HepG2 (cell line): ENCODE data around the gene ABCG5. TPM values are rescaled to one million over a fixed set of nuclear protein-coding genes. Genes with fewer than 3 reads are reported as not detected.

Experiments used
- BRD4 ChIP-seq: sonication (generic); formaldehyde crosslinking; IDR thresholded peaks from 2 replicates; pipeline ENCODE4 v1.4.0; 2020; ENCODE audit warnings: missing genetic modification reagents
- DMAP1 ChIP-seq: IDR thresholded peaks from 2 replicates; pipeline ENCODE4 v1.6.1; 2016
- FOXK1 ChIP-seq: sonication (generic); formaldehyde crosslinking; IDR thresholded peaks from 2 replicates; pipeline ENCODE4 v1.4.0; 2020; ENCODE audit warnings: low read depth, missing genetic modification reagents, borderline replicate concordance
- GATAD2A ChIP-seq: IDR thresholded peaks from 2 replicates; pipeline ENCODE4 v1.6.1; 2016
- GLMP ChIP-seq: sonication (generic); formaldehyde crosslinking; IDR thresholded peaks from 2 replicates; pipeline ENCODE4 v1.9.0; 2021; ENCODE audit warnings: missing genetic modification reagents, mild to moderate bottlenecking, borderline replicate concordance
- GPN1 ChIP-seq: sonication (generic); formaldehyde crosslinking; IDR thresholded peaks from 2 replicates; pipeline ENCODE4 v1.5.1; 2020; ENCODE audit warnings: missing genetic modification reagents, borderline replicate concordance
- KDM2A ChIP-seq: sonication (generic); formaldehyde crosslinking; IDR thresholded peaks from 2 replicates; pipeline ENCODE4 v1.4.0; 2020; ENCODE audit warnings: low read depth, missing genetic modification reagents, borderline replicate concordance
- PHB2 ChIP-seq: fragments of 450-650 bp; IDR thresholded peaks from 2 replicates; pipeline ENCODE4 v1.6.1; 2018; ENCODE audit not compliant: partially characterized antibody
- PTBP1 ChIP-seq: fragments of 200-400 bp; formaldehyde crosslinking; IDR thresholded peaks from 2 replicates; pipeline ENCODE4 v1.6.1; 2018; ENCODE audit warnings: low read length, low read depth; ENCODE audit not compliant: poor library complexity, severe bottlenecking
- RAD21 ChIP-seq: fragments of 450-650 bp; formaldehyde crosslinking; IDR thresholded peaks from 2 replicates; pipeline ENCODE4 v1.5.0; 2020; ENCODE audit warnings: mild to moderate bottlenecking
- TBL1XR1 ChIP-seq: fragments of 150-350 bp; IDR thresholded peaks from 2 replicates; pipeline ENCODE4 v1.6.1; 2014; ENCODE audit warnings: borderline replicate concordance, low read length; ENCODE audit not compliant: partially characterized antibody
- THAP9 ChIP-seq: sonication (generic); formaldehyde crosslinking; IDR thresholded peaks from 2 replicates; pipeline ENCODE4; 2020; ENCODE audit warnings: missing genetic modification reagents, mild to moderate bottlenecking, borderline replicate concordance
- TRIM22 ChIP-seq: fragments of 450-650 bp; IDR thresholded peaks from 2 replicates; pipeline ENCODE4 v1.6.1; 2017
- ZFP37 ChIP-seq: sonication (generic); formaldehyde crosslinking; IDR thresholded peaks from 2 replicates; pipeline ENCODE4 v1.4.0; 2020; ENCODE audit warnings: missing genetic modification reagents, borderline replicate concordance
- ZFX ChIP-seq: sonication (generic); formaldehyde crosslinking; IDR thresholded peaks from 2 replicates; pipeline ENCODE4 v1.4.0; 2020; ENCODE audit warnings: mild to moderate bottlenecking, low read depth, missing genetic modification reagents, moderate library complexity
- ZNF34 ChIP-seq: sonication (generic); formaldehyde crosslinking; IDR thresholded peaks from 2 replicates; pipeline ENCODE4 v1.4.0; 2020; ENCODE audit warnings: mild to moderate bottlenecking, missing genetic modification reagents, borderline replicate concordance
- polyA plus RNA-seq, 8 experiments: library from polyadenylated mRNA; depleted of rRNA in 3 of 8; stranded (reverse) in 7 of 8; unstranded in 1 of 8; fragments of >200 nt; fragmentation: Illumina TruSeq in 4 of 8; extraction: Trizol in 4 of 8; gene quantifications; 2 replicates each; pipeline versions ENCODE4 v1.2.1 to v1.2.3, GENCODE V29; 2011 to 2016; ENCODE audit warnings: low read depth in 4 of 8, missing spikeins in 1 of 8, mixed read lengths in 1 of 8; ENCODE audit not compliant: insufficient read depth in 1 of 8
- total RNA-seq, 5 experiments: library from RNA; depleted of rRNA; stranded (reverse); fragments of >200 nt; fragmentation: Illumina TruSeq; extraction: Trizol; gene quantifications; 2 replicates each; pipeline ENCODE4 v1.2.3, GENCODE V29; 2016; ENCODE audit warnings: low read depth in 1 of 5
- TF ChIP-seq, protein P1 (sequence below): IDR thresholded peaks from 2 replicates; pipeline ENCODE4 v1.6.1; 2016
- TF ChIP-seq, protein P2 (sequence below): sonication (generic); formaldehyde crosslinking; IDR thresholded peaks from 2 replicates; pipeline ENCODE4 v1.4.0; 2020; ENCODE audit warnings: missing genetic modification reagents
- TF ChIP-seq, protein P3 (sequence below): sonication (generic); formaldehyde crosslinking; IDR thresholded peaks from 2 replicates; pipeline ENCODE4 v1.4.0; 2020; ENCODE audit warnings: missing genetic modification reagents; ENCODE audit errors: not compliant biosample characterization

Gene ABCG5
- total and polyA plus RNA-seq, 2 of the 13 experiments (the other 11 are each of a cell fraction or from before 2014, with no cell fraction given) = 15.1 to 39.0 TPM

DNA sequence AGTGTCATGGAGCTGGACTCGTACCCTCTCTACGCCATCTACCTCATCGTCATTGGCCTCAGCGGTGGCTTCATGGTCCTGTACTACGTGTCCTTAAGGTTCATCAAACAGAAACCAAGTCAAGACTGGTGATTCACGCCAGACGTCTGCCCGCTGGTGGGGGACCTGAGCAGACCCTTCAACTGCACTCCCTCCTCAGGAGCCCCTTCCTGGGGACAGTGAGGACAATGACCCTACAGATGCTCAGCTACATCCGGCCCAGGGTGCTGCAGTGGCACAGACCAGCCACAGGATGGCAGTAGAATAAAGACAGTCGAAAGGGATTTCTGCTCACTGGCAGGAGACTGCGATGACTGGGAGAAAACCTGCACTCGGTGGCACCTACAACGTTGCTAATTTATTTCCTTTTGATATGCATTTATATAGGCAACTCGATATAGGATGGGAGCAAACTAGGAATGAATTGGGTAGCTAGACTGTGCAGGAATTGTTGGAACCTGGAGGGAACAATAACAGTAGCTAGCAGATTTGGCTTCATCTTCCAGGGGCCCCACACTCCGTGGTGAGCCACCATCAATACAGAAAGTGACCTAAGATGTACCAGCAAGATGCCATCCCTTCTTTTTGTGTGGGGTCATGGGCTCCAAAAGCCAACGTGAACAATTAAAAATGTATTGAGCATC is 39.3 kb upstream of the ABCG5 start (continued):
- peak; percentile 28; the same call in 1 of the 2 replicates for TF ChIP-seq FOXK1 (CRISPR knock-in tag)
- TF ChIP-seq RAD21 (CRISPR knock-in tag) = peak; percentile 93
- TF ChIP-seq ZNF34 = no peak
- TF ChIP-seq PTBP1 = no peak
- no peak for TF ChIP-seq TBL1XR1
- no peak for TF ChIP-seq DMAP1 (CRISPR knock-in tag)
- TF ChIP-seq, protein P1, sequence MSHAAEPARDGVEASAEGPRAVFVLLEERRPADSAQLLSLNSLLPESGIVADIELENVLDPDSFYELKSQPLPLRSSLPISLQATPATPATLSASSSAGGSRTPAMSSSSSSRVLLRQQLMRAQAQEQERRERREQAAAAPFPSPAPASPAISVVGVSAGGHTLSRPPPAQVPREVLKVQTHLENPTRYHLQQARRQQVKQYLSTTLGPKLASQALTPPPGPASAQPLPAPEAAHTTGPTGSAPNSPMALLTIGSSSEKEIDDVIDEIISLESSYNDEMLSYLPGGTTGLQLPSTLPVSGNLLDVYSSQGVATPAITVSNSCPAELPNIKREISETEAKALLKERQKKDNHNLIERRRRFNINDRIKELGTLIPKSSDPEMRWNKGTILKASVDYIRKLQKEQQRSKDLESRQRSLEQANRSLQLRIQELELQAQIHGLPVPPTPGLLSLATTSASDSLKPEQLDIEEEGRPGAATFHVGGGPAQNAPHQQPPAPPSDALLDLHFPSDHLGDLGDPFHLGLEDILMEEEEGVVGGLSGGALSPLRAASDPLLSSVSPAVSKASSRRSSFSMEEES (CRISPR knock-in tag) = 0 out of 2 replicates have a peak, but pooled peaks have one; percentile 16
- peak; percentile 43 for TF ChIP-seq GATAD2A (CRISPR knock-in tag)
- no peak for TF ChIP-seq PHB2
- TF ChIP-seq GPN1 (CRISPR knock-in tag) = no peak
- no peak for TF ChIP-seq BRD4
- no peak for TF ChIP-seq ZFX
- no peak for TF ChIP-seq GLMP
- TF ChIP-seq, protein P2, sequence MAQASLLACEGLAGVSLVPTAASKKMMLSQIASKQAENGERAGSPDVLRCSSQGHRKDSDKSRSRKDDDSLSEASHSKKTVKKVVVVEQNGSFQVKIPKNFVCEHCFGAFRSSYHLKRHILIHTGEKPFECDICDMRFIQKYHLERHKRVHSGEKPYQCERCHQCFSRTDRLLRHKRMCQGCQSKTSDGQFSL (CRISPR knock-in tag) = no peak
- TF ChIP-seq THAP9 (CRISPR knock-in tag) = no peak
- peak; percentile 62; the same call in 1 of the 2 replicates for TF ChIP-seq KDM2A (CRISPR knock-in tag)
- TF ChIP-seq, protein P3, sequence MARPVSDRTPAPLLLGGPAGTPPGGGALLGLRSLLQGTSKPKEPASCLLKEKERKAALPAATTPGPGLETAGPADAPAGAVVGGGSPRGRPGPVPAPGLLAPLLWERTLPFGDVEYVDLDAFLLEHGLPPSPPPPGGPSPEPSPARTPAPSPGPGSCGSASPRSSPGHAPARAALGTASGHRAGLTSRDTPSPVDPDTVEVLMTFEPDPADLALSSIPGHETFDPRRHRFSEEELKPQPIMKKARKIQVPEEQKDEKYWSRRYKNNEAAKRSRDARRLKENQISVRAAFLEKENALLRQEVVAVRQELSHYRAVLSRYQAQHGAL (CRISPR knock-in tag) = no peak
- TF ChIP-seq ZFP37 (CRISPR knock-in tag) = no peak
- no peak for TF ChIP-seq TRIM22
